Gastrocnemius medialis (tissue), 4 donors: ENCODE data around the gene KCNQ1. TPM values are rescaled to one million over a fixed set of nuclear protein-coding genes. Genes with fewer than 3 reads are reported as not detected.

Source experiments
- ATAC-seq, 2 donors: fragments of 150-250 bp; one replicate each; pipeline ENCODE4 v1.9.1; 2016
- DNase-seq, 2 donors: peaks; one replicate each; pipeline ENCODE4 v3.0.0-alpha.2; 2019
- H3K27ac ChIP-seq, 4 donors: fragments of 200-600 bp; sonication (generic); 1 replicate in 1 of 4; 2 replicates in 3 of 4; pipeline ENCODE4 v1.5.1; 2016 to 2018; ENCODE audit warnings: mild to moderate bottlenecking in 2 of 4, moderate library complexity in 1 of 4
- H3K27me3 ChIP-seq, 3 donors: fragments of 200-600 bp; sonication (generic) in 2 of 3; 1 replicate in 1 of 3; 2 replicates in 2 of 3; pipeline versions ENCODE4 v1.5.1 to v1.6.0; 2016 to 2019; ENCODE audit warnings: mild to moderate bottlenecking in 1 of 3, moderate library complexity in 1 of 3
- H3K36me3 ChIP-seq, 2 donors: fragments of 200-600 bp; sonication (generic) in 1 of 2; one replicate each; pipeline ENCODE4 v1.5.1; 2017 to 2018
- H3K4me1 ChIP-seq, 2 donors: fragments of 200-600 bp; sonication (generic) in 1 of 2; one replicate each; pipeline ENCODE4 v1.5.1; 2016 to 2017; ENCODE audit warnings: mild to moderate bottlenecking in 2 of 2
- H3K4me3 ChIP-seq, 4 donors: fragments of 200-600 bp; sonication (generic) in 3 of 4; 1 replicate in 1 of 4; 2 replicates in 3 of 4; pipeline ENCODE4 v1.5.1; 2016 to 2019; ENCODE audit warnings: mild to moderate bottlenecking in 2 of 4
- H3K9me3 ChIP-seq, 3 donors: fragments of 200-600 bp; sonication (generic) in 2 of 3; 1 replicate in 1 of 3; 2 replicates in 2 of 3; pipeline ENCODE4 v1.5.1; 2016 to 2019
- CTCF ChIP-seq, 5 experiments: fragments of 450-650 bp in 3 of 5; fragments of 200-600 bp in 2 of 5; sonication (generic) in 2 of 5; IDR thresholded peaks in 4 of 5; conservative IDR thresholded peaks in 1 of 5; 1 replicate in 4 of 5; 2 replicates in 1 of 5; pipeline ENCODE4 v1.5.1; 2016 to 2019; ENCODE audit warnings: antibody characterized with exemption in 5 of 5, mild to moderate bottlenecking in 3 of 5, moderate library complexity in 3 of 5
- POLR2A ChIP-seq, 2 donors: fragments of 450-650 bp; IDR thresholded peaks; one replicate each; pipeline ENCODE4 v1.6.1; 2017; ENCODE audit warnings: antibody characterized with exemption in 2 of 2, mild to moderate bottlenecking in 2 of 2, moderate library complexity in 2 of 2
- in situ Hi-C, 4 donors: fragments of 200-750 bp; cut with MboI; loops; one replicate each; pipeline versions ENCODE4 v1.15.0 to v1.8.0; 2017; ENCODE audit warnings: low sequenced_read_pairs in 4 of 4
- intact Hi-C: fragments of 100-400 bp; cut with DNase I; formaldehyde crosslinking; loops from one replicate; pipeline ENCODE4 v1.15.1; 2023; ENCODE audit warnings: low total_unique reads
- total RNA-seq, 4 donors: library from RNA; depleted of rRNA; stranded (reverse); fragments of >200 nt; gene quantifications; one replicate each; pipeline versions ENCODE4 v1.1.0 to v1.2.3, GENCODE V29; 2016

Gene KCNQ1
- total RNA-seq, 4 donors from 2014 or later = 0.15 to 1.00 (median 0.67) TPM

- H3K27me3 ChIP-seq = peaks cover 8 to 14% (median 12%) of the 10 kb centered on the region in 3 donors
- intact Hi-C loops (no loop called here), in situ Hi-C loops (no loop called here)
- no peaks in the 10 kb centered on the region for H3K4me1 ChIP-seq
- no peaks in the 10 kb centered on the region for H3K9me3 ChIP-seq
- no peaks in the 10 kb centered on the region for H3K36me3 ChIP-seq
- no peak overlapping the region for H3K4me3 ChIP-seq
- TF ChIP-seq POLR2A (IDR thresholded peaks at IDR 0.05) = no peak
- TF ChIP-seq CTCF (IDR thresholded peaks at IDR 0.05 in 4 of 5, conservative IDR thresholded peaks at IDR 0.05 in 1 of 5) = no peak
- ATAC-seq (no peak), DNase-seq (peak in 1 of 2 donors; percentile 3)
- no peak overlapping the region for H3K27ac ChIP-seq
Measured at GRCh38 chr11:2796508-2797113, 351.8 kb downstream of the KCNQ1 start.

GRCh38 chr11:2797121-2797711, 352.4 kb downstream of the KCNQ1 start:
- intact Hi-C loops (no loop called here), in situ Hi-C loops (no loop called here)
- no peak for ATAC-seq
- no peak overlapping the region for H3K4me3 ChIP-seq
- no peak for DNase-seq
- TF ChIP-seq CTCF (IDR thresholded peaks at IDR 0.05 in 4 of 5, conservative IDR thresholded peaks at IDR 0.05 in 1 of 5) (no peak), POLR2A (IDR thresholded peaks at IDR 0.05) (no peak)
- no peaks in the 10 kb centered on the region for H3K4me1 ChIP-seq
- no peaks in the 10 kb centered on the region for H3K9me3 ChIP-seq
- H3K27ac ChIP-seq = no peak overlapping the region
- peaks cover 3 to 8% (median 6%) of the 10 kb centered on the region in 3 donors for H3K27me3 ChIP-seq
- no peaks in the 10 kb centered on the region for H3K36me3 ChIP-seq

- no peaks in the 10 kb centered on the region for H3K9me3 ChIP-seq
- H3K27ac ChIP-seq = no peak overlapping the region
- intact Hi-C loops (no loop called here), in situ Hi-C loops (no loop called here)
- peak; percentile 0 to 5 for DNase-seq
- H3K27me3 ChIP-seq = peaks cover 0 to 2% (median under 1%) of the 10 kb centered on the region in 3 donors
- no peak for ATAC-seq
- TF ChIP-seq CTCF (IDR thresholded peaks at IDR 0.05 in 4 of 5, conservative IDR thresholded peaks at IDR 0.05 in 1 of 5) = no peak
- TF ChIP-seq POLR2A (IDR thresholded peaks at IDR 0.05) = no peak
- no peaks in the 10 kb centered on the region for H3K4me1 ChIP-seq
- H3K4me3 ChIP-seq = no peak overlapping the region
- no peaks in the 10 kb centered on the region for H3K36me3 ChIP-seq
Measured at GRCh38 chr11:2797741-2798361, 353.0 kb downstream of the KCNQ1 start.

- in situ Hi-C loops (no loop called here), intact Hi-C loops (no loop called here)
- Histone ChIP-seq H3K36me3 (no peaks in the 10 kb centered on the region), H3K4me3 (no peak overlapping the region), H3K27ac (no peak overlapping the region), H3K27me3 (no peaks in the 10 kb centered on the region), H3K9me3 (no peaks in the 10 kb centered on the region), H3K4me1 (no peaks in the 10 kb centered on the region)
- TF ChIP-seq CTCF (IDR thresholded peaks at IDR 0.05 in 4 of 5, conservative IDR thresholded peaks at IDR 0.05 in 1 of 5) (no peak), POLR2A (IDR thresholded peaks at IDR 0.05) (no peak)
- DNase-seq (peak; percentile 1 to 4), ATAC-seq (no peak)
Measured at GRCh38 chr11:2798951-2799761, 354.3 kb downstream of the KCNQ1 start.
